Measurements from ENCODE around the gene TNFRSF11A.

TNFRSF11A gene

GRCh38 chr18:62324917-62325805, at the start of gene TNFRSF11A:
Gene TNFRSF11A (plus strand): TSS chr18:62325310. CDS start chr18:62325353, 43 bp downstream.
- DNase-seq (ENCODE audit: low spot score): no peak

GRCh38 chr18:62277045-62277444, 48.1 kb upstream of the TNFRSF11A start:
- DNase-seq (ENCODE audit: low spot score): no peak

GRCh38 chr18:62279561-62279960, 45.5 kb upstream of the TNFRSF11A start:
- no peak for DNase-seq (ENCODE audit: low spot score)

- no peak for DNase-seq (ENCODE audit: low spot score)
Measured at GRCh38 chr18:62280058-62280457, 45.1 kb upstream of the TNFRSF11A start.

- DNase-seq (ENCODE audit: low spot score): no peak
Measured at GRCh38 chr18:62280786-62281185, 44.3 kb upstream of the TNFRSF11A start.

GRCh38 chr18:62281684-62282083, 43.4 kb upstream of the TNFRSF11A start:
- DNase-seq (ENCODE audit: low spot score): no peak

- no peak for DNase-seq (ENCODE audit: low spot score)
Measured at GRCh38 chr18:62282188-62282629, 42.9 kb upstream of the TNFRSF11A start.

GRCh38 chr18:62284637-62285036, 40.5 kb upstream of the TNFRSF11A start:
- DNase-seq (ENCODE audit: low spot score): no peak

GRCh38 chr18:62285281-62285680, 39.8 kb upstream of the TNFRSF11A start:
- DNase-seq (ENCODE audit: low spot score): no peak

- no peak for DNase-seq (ENCODE audit: low spot score)
Measured at GRCh38 chr18:62287781-62288664, 37.1 kb upstream of the TNFRSF11A start.

- DNase-seq (ENCODE audit: low spot score): no peak
Measured at GRCh38 chr18:62288665-62289008, 36.5 kb upstream of the TNFRSF11A start.

- DNase-seq (ENCODE audit: low spot score): no peak
Measured at GRCh38 chr18:62289047-62289446, 36.1 kb upstream of the TNFRSF11A start.

- DNase-seq (ENCODE audit: low spot score): no peak
Measured at GRCh38 chr18:62294073-62294472, 31.0 kb upstream of the TNFRSF11A start.

GRCh38 chr18:62300359-62300963, 24.6 kb upstream of the TNFRSF11A start:
- no peak for DNase-seq (ENCODE audit: low spot score)

- DNase-seq (ENCODE audit: low spot score): no peak
Measured at GRCh38 chr18:62301322-62301721, 23.8 kb upstream of the TNFRSF11A start.

GRCh38 chr18:62312851-62313250, 12.3 kb upstream of the TNFRSF11A start:
- no peak for DNase-seq (ENCODE audit: low spot score)

GRCh38 chr18:62318228-62319180, 6.6 kb upstream of the TNFRSF11A start:
- DNase-seq (ENCODE audit: low spot score): no peak

- no peak for DNase-seq (ENCODE audit: low spot score)
Measured at GRCh38 chr18:62321201-62321600, 3.9 kb upstream of the TNFRSF11A start.

GRCh38 chr18:62323483-62324180, 1.5 kb upstream of the TNFRSF11A start:
- no peak for DNase-seq (ENCODE audit: low spot score)

- DNase-seq (ENCODE audit: low spot score): no peak
Measured at GRCh38 chr18:62324181-62324828, 805 bp upstream of the TNFRSF11A start.

Measured in cerebellar cortex (tissue), 1 donor.